HepG2 (cell line): Measurements from ENCODE around the gene RFC2. TPM values are rescaled to one million over a fixed set of nuclear protein-coding genes. Genes with fewer than 3 reads are reported as not detected.

Experiments used
- BORCS8-MEF2B ChIP-seq: sonication (generic); formaldehyde crosslinking; IDR thresholded peaks from 2 replicates; pipeline ENCODE4 v1.8.0; 2022; ENCODE audit warnings: mild to moderate bottlenecking, missing genetic modification reagents
- HIVEP1 ChIP-seq: sonication (generic); formaldehyde crosslinking; IDR thresholded peaks from 2 replicates; pipeline ENCODE4 v1.4.0; 2020; ENCODE audit warnings: mild to moderate bottlenecking, missing genetic modification reagents
- KLF15 ChIP-seq: sonication (generic); formaldehyde crosslinking; IDR thresholded peaks from 2 replicates; pipeline ENCODE4 v1.8.1; 2023; ENCODE audit warnings: borderline replicate concordance, mild to moderate bottlenecking, inconsistent platforms, missing genetic modification reagents, mixed read lengths
- RAD21 ChIP-seq: fragments of 450-650 bp; formaldehyde crosslinking; IDR thresholded peaks from 2 replicates; pipeline ENCODE4 v1.5.0; 2020; ENCODE audit warnings: mild to moderate bottlenecking
- RFXAP ChIP-seq: sonication (generic); formaldehyde crosslinking; IDR thresholded peaks from 2 replicates; pipeline ENCODE4 v1.4.0; 2020; ENCODE audit warnings: missing genetic modification reagents, borderline replicate concordance
- SUZ12 ChIP-seq: fragments of 150-350 bp; IDR thresholded peaks from 2 replicates; pipeline ENCODE4 v1.6.1; 2014; ENCODE audit warnings: low read depth, low read length
- polyA plus RNA-seq, 8 experiments: library from polyadenylated mRNA; depleted of rRNA in 3 of 8; stranded (reverse) in 7 of 8; unstranded in 1 of 8; fragments of >200 nt; fragmentation: Illumina TruSeq in 4 of 8; extraction: Trizol in 4 of 8; gene quantifications; 2 replicates each; pipeline versions ENCODE4 v1.2.1 to v1.2.3, GENCODE V29; 2011 to 2016; ENCODE audit warnings: low read depth in 4 of 8, missing spikeins in 1 of 8, mixed read lengths in 1 of 8; ENCODE audit not compliant: insufficient read depth in 1 of 8
- total RNA-seq, 5 experiments: library from RNA; depleted of rRNA; stranded (reverse); fragments of >200 nt; fragmentation: Illumina TruSeq; extraction: Trizol; gene quantifications; 2 replicates each; pipeline ENCODE4 v1.2.3, GENCODE V29; 2016; ENCODE audit warnings: low read depth in 1 of 5
- TF ChIP-seq, protein P1 (sequence below): sonication (generic); formaldehyde crosslinking; IDR thresholded peaks from 2 replicates; pipeline ENCODE4 v1.4.0; 2020; ENCODE audit warnings: missing genetic modification reagents
- TF ChIP-seq, protein P2 (sequence below), 2 experiments: sonication (generic) in 1 of 2; formaldehyde crosslinking in 1 of 2; IDR thresholded peaks; 2 replicates each; pipeline versions ENCODE4 v1.6.1 to v1.9.0; 2014 to 2022; ENCODE audit warnings: antibody characterized with exemption in 1 of 2, borderline replicate concordance in 1 of 2, inconsistent platforms in 1 of 2, low read depth in 1 of 2, missing genetic modification reagents in 1 of 2
- TF ChIP-seq, protein P3 (sequence below): IDR thresholded peaks from 2 replicates; pipeline ENCODE4 v1.6.1; 2016; ENCODE audit warnings: missing biosample characterization, missing genetic modification reagents, low read depth
- TF ChIP-seq, protein P4 (sequence below): sonication (generic); formaldehyde crosslinking; IDR thresholded peaks from 2 replicates; pipeline ENCODE4 v1.9.0; 2021; ENCODE audit warnings: missing genetic modification reagents, borderline replicate concordance
- TF ChIP-seq, protein P5 (sequence below): sonication (generic); formaldehyde crosslinking; IDR thresholded peaks from 2 replicates; pipeline ENCODE4 v1.5.1; 2020; ENCODE audit warnings: mild to moderate bottlenecking, moderate library complexity, missing genetic modification reagents
- TF ChIP-seq, protein P6 (sequence below): sonication (generic); formaldehyde crosslinking; IDR thresholded peaks from 2 replicates; pipeline ENCODE4 v1.4.0; 2020; ENCODE audit warnings: mild to moderate bottlenecking, low read depth, missing genetic modification reagents

RFC2 gene
- total and polyA plus RNA-seq, 2 of the 13 experiments (the other 11 are each of a cell fraction or from before 2014, with no cell fraction given) = 14.6 to 43.5 TPM

DNA sequence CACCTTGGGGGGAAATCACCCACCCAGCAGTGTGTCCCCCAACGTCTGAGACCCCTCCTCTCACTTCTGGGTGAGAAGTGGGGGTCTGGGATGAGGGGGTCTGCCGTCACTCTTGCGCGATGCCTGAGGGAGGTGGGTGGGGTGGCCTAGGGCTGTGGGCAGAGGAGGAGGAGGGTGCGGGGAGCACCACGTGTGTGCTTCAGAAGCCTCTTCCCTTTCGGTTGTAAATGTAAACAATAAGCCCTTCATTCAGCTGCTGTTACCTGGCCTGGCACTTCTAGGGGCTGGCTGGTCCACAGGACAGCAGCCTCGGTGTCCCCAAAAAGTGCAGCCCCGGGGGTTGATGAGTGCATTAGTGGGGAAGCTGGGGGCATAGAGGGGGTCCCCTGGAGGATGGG, 36.4 kb upstream of the RFC2 start (continued):
- TF ChIP-seq, protein P1, sequence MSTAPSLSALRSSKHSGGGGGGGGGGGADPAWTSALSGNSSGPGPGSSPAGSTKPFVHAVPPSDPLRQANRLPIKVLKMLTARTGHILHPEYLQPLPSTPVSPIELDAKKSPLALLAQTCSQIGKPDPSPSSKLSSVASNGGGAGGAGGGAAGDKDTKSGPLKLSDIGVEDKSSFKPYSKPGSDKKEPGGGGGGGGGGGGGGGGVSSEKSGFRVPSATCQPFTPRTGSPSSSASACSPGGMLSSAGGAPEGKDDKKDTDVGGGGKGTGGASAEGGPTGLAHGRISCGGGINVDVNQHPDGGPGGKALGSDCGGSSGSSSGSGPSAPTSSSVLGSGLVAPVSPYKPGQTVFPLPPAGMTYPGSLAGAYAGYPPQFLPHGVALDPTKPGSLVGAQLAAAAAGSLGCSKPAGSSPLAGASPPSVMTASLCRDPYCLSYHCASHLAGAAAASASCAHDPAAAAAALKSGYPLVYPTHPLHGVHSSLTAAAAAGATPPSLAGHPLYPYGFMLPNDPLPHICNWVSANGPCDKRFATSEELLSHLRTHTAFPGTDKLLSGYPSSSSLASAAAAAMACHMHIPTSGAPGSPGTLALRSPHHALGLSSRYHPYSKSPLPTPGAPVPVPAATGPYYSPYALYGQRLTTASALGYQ = no peak
- TF ChIP-seq, protein P2, sequence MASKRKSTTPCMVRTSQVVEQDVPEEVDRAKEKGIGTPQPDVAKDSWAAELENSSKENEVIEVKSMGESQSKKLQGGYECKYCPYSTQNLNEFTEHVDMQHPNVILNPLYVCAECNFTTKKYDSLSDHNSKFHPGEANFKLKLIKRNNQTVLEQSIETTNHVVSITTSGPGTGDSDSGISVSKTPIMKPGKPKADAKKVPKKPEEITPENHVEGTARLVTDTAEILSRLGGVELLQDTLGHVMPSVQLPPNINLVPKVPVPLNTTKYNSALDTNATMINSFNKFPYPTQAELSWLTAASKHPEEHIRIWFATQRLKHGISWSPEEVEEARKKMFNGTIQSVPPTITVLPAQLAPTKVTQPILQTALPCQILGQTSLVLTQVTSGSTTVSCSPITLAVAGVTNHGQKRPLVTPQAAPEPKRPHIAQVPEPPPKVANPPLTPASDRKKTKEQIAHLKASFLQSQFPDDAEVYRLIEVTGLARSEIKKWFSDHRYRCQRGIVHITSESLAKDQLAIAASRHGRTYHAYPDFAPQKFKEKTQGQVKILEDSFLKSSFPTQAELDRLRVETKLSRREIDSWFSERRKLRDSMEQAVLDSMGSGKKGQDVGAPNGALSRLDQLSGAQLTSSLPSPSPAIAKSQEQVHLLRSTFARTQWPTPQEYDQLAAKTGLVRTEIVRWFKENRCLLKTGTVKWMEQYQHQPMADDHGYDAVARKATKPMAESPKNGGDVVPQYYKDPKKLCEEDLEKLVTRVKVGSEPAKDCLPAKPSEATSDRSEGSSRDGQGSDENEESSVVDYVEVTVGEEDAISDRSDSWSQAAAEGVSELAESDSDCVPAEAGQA (IDR thresholded peaks at IDR 0.05; ENCODE audit: low read depth) = no peak
- TF ChIP-seq, protein P2 (CRISPR knock-in tag; IDR thresholded peaks at IDR 0.05; ENCODE audit: borderline replicate concordance) = no peak
- TF ChIP-seq, protein P3, sequence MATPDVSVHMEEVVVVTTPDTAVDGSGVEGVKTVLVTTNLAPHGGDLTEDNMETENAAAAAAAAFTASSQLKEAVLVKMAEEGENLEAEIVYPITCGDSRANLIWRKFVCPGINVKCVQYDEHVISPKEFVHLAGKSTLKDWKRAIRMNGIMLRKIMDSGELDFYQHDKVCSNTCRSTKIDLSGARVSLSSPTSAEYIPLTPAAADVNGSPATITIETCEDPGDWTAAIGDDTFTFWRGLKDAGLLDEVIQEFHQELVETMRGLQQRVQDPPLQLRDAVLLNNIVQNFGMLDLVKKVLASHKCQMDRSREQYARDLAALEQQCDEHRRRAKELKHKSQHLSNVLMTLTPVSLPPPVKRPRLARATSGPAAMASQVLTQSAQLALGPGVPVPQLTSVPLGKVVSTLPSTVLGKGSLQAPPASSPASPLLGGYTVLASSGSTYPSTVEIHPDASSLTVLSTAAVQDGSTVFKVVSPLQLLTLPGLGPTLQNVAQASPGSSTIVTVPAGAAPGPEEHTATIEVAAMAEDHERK (CRISPR knock-in tag) = no peak
- TF ChIP-seq BORCS8-MEF2B (CRISPR knock-in tag) (no peak), RFXAP (no peak), KLF15 (CRISPR knock-in tag) (no peak), SUZ12 (no peak), RAD21 (CRISPR knock-in tag) (no peak), HIVEP1 (no peak)
- TF ChIP-seq, protein P4, sequence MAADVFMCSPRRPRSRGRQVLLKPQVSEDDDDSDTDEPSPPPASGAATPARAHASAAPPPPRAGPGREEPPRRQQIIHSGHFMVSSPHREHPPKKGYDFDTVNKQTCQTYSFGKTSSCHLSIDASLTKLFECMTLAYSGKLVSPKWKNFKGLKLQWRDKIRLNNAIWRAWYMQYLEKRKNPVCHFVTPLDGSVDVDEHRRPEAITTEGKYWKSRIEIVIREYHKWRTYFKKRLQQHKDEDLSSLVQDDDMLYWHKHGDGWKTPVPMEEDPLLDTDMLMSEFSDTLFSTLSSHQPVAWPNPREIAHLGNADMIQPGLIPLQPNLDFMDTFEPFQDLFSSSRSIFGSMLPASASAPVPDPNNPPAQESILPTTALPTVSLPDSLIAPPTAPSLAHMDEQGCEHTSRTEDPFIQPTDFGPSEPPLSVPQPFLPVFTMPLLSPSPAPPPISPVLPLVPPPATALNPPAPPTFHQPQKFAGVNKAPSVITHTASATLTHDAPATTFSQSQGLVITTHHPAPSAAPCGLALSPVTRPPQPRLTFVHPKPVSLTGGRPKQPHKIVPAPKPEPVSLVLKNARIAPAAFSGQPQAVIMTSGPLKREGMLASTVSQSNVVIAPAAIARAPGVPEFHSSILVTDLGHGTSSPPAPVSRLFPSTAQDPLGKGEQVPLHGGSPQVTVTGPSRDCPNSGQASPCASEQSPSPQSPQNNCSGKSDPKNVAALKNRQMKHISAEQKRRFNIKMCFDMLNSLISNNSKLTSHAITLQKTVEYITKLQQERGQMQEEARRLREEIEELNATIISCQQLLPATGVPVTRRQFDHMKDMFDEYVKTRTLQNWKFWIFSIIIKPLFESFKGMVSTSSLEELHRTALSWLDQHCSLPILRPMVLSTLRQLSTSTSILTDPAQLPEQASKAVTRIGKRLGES = no peak
- TF ChIP-seq, protein P5, sequence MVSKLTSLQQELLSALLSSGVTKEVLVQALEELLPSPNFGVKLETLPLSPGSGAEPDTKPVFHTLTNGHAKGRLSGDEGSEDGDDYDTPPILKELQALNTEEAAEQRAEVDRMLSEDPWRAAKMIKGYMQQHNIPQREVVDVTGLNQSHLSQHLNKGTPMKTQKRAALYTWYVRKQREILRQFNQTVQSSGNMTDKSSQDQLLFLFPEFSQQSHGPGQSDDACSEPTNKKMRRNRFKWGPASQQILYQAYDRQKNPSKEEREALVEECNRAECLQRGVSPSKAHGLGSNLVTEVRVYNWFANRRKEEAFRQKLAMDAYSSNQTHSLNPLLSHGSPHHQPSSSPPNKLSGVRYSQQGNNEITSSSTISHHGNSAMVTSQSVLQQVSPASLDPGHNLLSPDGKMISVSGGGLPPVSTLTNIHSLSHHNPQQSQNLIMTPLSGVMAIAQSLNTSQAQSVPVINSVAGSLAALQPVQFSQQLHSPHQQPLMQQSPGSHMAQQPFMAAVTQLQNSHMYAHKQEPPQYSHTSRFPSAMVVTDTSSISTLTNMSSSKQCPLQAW (CRISPR knock-in tag) = peak; percentile 63; the same call in 1 of the 2 replicates
- TF ChIP-seq, protein P6, sequence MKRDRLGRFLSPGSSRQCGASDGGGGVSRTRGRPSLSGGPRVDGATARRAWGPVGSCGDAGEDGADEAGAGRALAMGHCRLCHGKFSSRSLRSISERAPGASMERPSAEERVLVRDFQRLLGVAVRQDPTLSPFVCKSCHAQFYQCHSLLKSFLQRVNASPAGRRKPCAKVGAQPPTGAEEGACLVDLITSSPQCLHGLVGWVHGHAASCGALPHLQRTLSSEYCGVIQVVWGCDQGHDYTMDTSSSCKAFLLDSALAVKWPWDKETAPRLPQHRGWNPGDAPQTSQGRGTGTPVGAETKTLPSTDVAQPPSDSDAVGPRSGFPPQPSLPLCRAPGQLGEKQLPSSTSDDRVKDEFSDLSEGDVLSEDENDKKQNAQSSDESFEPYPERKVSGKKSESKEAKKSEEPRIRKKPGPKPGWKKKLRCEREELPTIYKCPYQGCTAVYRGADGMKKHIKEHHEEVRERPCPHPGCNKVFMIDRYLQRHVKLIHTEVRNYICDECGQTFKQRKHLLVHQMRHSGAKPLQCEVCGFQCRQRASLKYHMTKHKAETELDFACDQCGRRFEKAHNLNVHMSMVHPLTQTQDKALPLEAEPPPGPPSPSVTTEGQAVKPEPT = no peak
